NT2/D1 (cell line): ENCODE data around the gene ERC1.

Source experiments
- DNase-seq: peaks from one replicate; pipeline ENCODE4 v3.0.0-alpha.2; 2011; ENCODE audit warnings: low read depth, low spot score
- H3K27me3 ChIP-seq: 2 replicates; pipeline ENCODE4 v1.6.0; 2011; ENCODE audit warnings: mild to moderate bottlenecking; ENCODE audit not compliant: insufficient read length, insufficient read depth
- H3K36me3 ChIP-seq: 2 replicates; pipeline ENCODE4 v1.6.1; 2011; ENCODE audit warnings: mild to moderate bottlenecking, low read length, mixed read lengths; ENCODE audit not compliant: insufficient read depth, insufficient read length
- H3K4me1 ChIP-seq: 2 replicates; pipeline ENCODE4 v1.5.1; 2011; ENCODE audit not compliant: insufficient read depth, insufficient read length
- H3K4me3 ChIP-seq: 2 replicates; pipeline ENCODE4 v1.5.1; 2011; ENCODE audit warnings: low read depth; ENCODE audit not compliant: insufficient read length
- H3K9ac ChIP-seq: 2 replicates; pipeline ENCODE4 v1.6.0; 2011; ENCODE audit warnings: low read depth; ENCODE audit not compliant: insufficient read length
- H3K9me3 ChIP-seq: 2 replicates; pipeline ENCODE4 v1.5.1; 2011; ENCODE audit warnings: mild to moderate bottlenecking, low read length; ENCODE audit not compliant: insufficient read depth
- SUZ12 ChIP-seq: IDR thresholded peaks from 2 replicates; pipeline ENCODE4 v1.6.1; 2011; ENCODE audit not compliant: insufficient read length, insufficient read depth; ENCODE audit errors: extremely low read depth
- YY1 ChIP-seq: IDR thresholded peaks from 2 replicates; pipeline ENCODE4 v1.6.1; 2011; ENCODE audit not compliant: insufficient read length, insufficient read depth
- ZNF274 ChIP-seq: IDR thresholded peaks from 2 replicates; pipeline ENCODE4 v1.6.1; 2011; ENCODE audit warnings: mild to moderate bottlenecking, low read depth, low read length

The ERC1 gene

GRCh38 chr12:1282670-1283315, 291.8 kb downstream of the ERC1 start:
- peak; percentile 25 for DNase-seq
- TF ChIP-seq SUZ12 (no peak), YY1 (no peak), ZNF274 (no peak)
- Histone ChIP-seq H3K4me3 (no peak overlapping the region), H3K9ac (no peak overlapping the region), H3K27me3 (no peaks in the 10 kb centered on the region), H3K36me3 (no peaks in the 10 kb centered on the region), H3K4me1 (peaks cover 2% of the 10 kb centered on the region), H3K9me3 (no peaks in the 10 kb centered on the region)

GRCh38 chr12:1283316-1283715, 292.3 kb downstream of the ERC1 start:
- no peak overlapping the region for H3K9ac ChIP-seq
- no peak for DNase-seq
- TF ChIP-seq SUZ12 (no peak), ZNF274 (no peak), YY1 (no peak)
- no peaks in the 10 kb centered on the region for H3K9me3 ChIP-seq
- H3K27me3 ChIP-seq = no peaks in the 10 kb centered on the region
- H3K4me3 ChIP-seq = no peak overlapping the region
- H3K36me3 ChIP-seq = no peaks in the 10 kb centered on the region
- H3K4me1 ChIP-seq = peaks cover 2% of the 10 kb centered on the region

GRCh38 chr12:1284611-1285010, 293.6 kb downstream of the ERC1 start:
- Histone ChIP-seq H3K27me3 (no peaks in the 10 kb centered on the region), H3K4me3 (no peak overlapping the region), H3K9ac (no peak overlapping the region), H3K36me3 (peaks cover 2% of the 10 kb centered on the region), H3K4me1 (peaks cover 2% of the 10 kb centered on the region), H3K9me3 (no peaks in the 10 kb centered on the region)
- TF ChIP-seq SUZ12 = no peak
- TF ChIP-seq YY1 = no peak
- no peak for TF ChIP-seq ZNF274
- no peak for DNase-seq

GRCh38 chr12:1287446-1287975, 296.5 kb downstream of the ERC1 start:
- no peak overlapping the region for H3K4me3 ChIP-seq
- no peak for TF ChIP-seq SUZ12
- TF ChIP-seq YY1 = no peak
- no peak for TF ChIP-seq ZNF274
- H3K27me3 ChIP-seq = no peaks in the 10 kb centered on the region
- no peak for DNase-seq
- H3K9me3 ChIP-seq = no peaks in the 10 kb centered on the region
- H3K36me3 ChIP-seq = peaks cover 21% of the 10 kb centered on the region
- no peak overlapping the region for H3K9ac ChIP-seq
- H3K4me1 ChIP-seq = peaks cover 2% of the 10 kb centered on the region

GRCh38 chr12:1288333-1288732, 297.3 kb downstream of the ERC1 start:
- no peak overlapping the region for H3K4me3 ChIP-seq
- DNase-seq = no peak
- H3K27me3 ChIP-seq = no peaks in the 10 kb centered on the region
- no peak overlapping the region for H3K9ac ChIP-seq
- TF ChIP-seq YY1 = no peak
- TF ChIP-seq ZNF274 = no peak
- TF ChIP-seq SUZ12 = no peak
- H3K4me1 ChIP-seq = no peaks in the 10 kb centered on the region
- H3K9me3 ChIP-seq = no peaks in the 10 kb centered on the region
- H3K36me3 ChIP-seq = peaks cover 21% of the 10 kb centered on the region

GRCh38 chr12:1289371-1290155, 298.5 kb downstream of the ERC1 start:
- Histone ChIP-seq H3K4me3 (no peak overlapping the region), H3K4me1 (no peaks in the 10 kb centered on the region), H3K36me3 (peaks cover 21% of the 10 kb centered on the region), H3K9me3 (no peaks in the 10 kb centered on the region), H3K9ac (no peak overlapping the region), H3K27me3 (no peaks in the 10 kb centered on the region)
- TF ChIP-seq ZNF274 (no peak), SUZ12 (no peak), YY1 (no peak)
- no peak for DNase-seq

GRCh38 chr12:1290716-1291115, 299.7 kb downstream of the ERC1 start:
- DNase-seq = no peak
- no peak overlapping the region for H3K4me3 ChIP-seq
- TF ChIP-seq ZNF274 = no peak
- no peak for TF ChIP-seq SUZ12
- no peak for TF ChIP-seq YY1
- H3K9me3 ChIP-seq = no peaks in the 10 kb centered on the region
- H3K4me1 ChIP-seq = no peaks in the 10 kb centered on the region
- no peak overlapping the region for H3K9ac ChIP-seq
- no peaks in the 10 kb centered on the region for H3K27me3 ChIP-seq
- peaks cover 21% of the 10 kb centered on the region for H3K36me3 ChIP-seq
